Measurements from ENCODE around the gene MRPL58.

- no peak for TF ChIP-seq CTCF (IDR thresholded peaks at IDR 0.05)
- TF ChIP-seq POLR2AphosphoS5 (IDR thresholded peaks at IDR 0.05; ENCODE audit: low read depth, low read length) = no peak
- no peak for TF ChIP-seq REST (IDR thresholded peaks at IDR 0.05; ENCODE audit: insufficient read depth in 1 of 2, low read depth in 2 of 2, low read length in 1 of 2)
Measured at GRCh38 chr17:75068750-75069149, 56.3 kb downstream of the MRPL58 start.
